Measurements from ENCODE around the gene ZNF444.

- no peak for TF ChIP-seq CTCF (IDR thresholded peaks at IDR 0.05)
- no peak for TF ChIP-seq POLR2A (IDR thresholded peaks at IDR 0.05)
These were observed 6.2 kb downstream of the ZNF444 start for GRCh38 chr19:56147307-56147706.
